KOPT-K1 (cell line): Measurements from ENCODE around the gene CRB3.

Source experiments
- H3K27ac ChIP-seq: fragments of 200-600 bp; sonication (generic); 2 replicates; pipeline ENCODE4 v1.5.1; 2016; ENCODE audit warnings: antibody characterized with exemption, mild to moderate bottlenecking, low read depth, low read length; ENCODE audit not compliant: poor library complexity, severe bottlenecking
- H3K36me3 ChIP-seq: fragments of 200-600 bp; sonication (generic); 2 replicates; pipeline ENCODE4 v1.5.1; 2017; ENCODE audit warnings: antibody characterized with exemption, mild to moderate bottlenecking, low read length, moderate library complexity; ENCODE audit not compliant: insufficient read depth
- H3K9me3 ChIP-seq: fragments of 200-600 bp; sonication (generic); 2 replicates; pipeline ENCODE4 v1.5.1; 2017; ENCODE audit warnings: antibody characterized with exemption, low read length, mild to moderate bottlenecking; ENCODE audit not compliant: insufficient read depth, poor library complexity, severe bottlenecking

Gene CRB3

GRCh38 chr19:6473647-6474046 is 9.6 kb downstream of the CRB3 start:
- Histone ChIP-seq H3K27ac (no peak overlapping the region), H3K36me3 (peaks cover 72% of the 10 kb centered on the region), H3K9me3 (peaks cover 4% of the 10 kb centered on the region)

GRCh38 chr19:6475321-6476108 is 11.4 kb downstream of the CRB3 start:
- Histone ChIP-seq H3K36me3 (peaks cover 64% of the 10 kb centered on the region), H3K9me3 (peaks cover 4% of the 10 kb centered on the region), H3K27ac (no peak overlapping the region)

- Histone ChIP-seq H3K36me3 (peaks cover 56% of the 10 kb centered on the region), H3K27ac (no peak overlapping the region)
These were observed 12.3 kb downstream of the CRB3 start for GRCh38 chr19:6476155-6476895.

GRCh38 chr19:6476896-6477431 is 12.9 kb downstream of the CRB3 start:
- Histone ChIP-seq H3K27ac (no peak overlapping the region), H3K9me3 (peaks cover 4% of the 10 kb centered on the region), H3K36me3 (peaks cover 54% of the 10 kb centered on the region)

More at GRCh38 chr19:6476155-6476895, 12.3 kb downstream of the CRB3 start:
- H3K9me3 ChIP-seq: peaks cover 4% of the 10 kb centered on the region

- Histone ChIP-seq H3K36me3 (peaks cover 48% of the 10 kb centered on the region), H3K9me3 (peaks cover 4% of the 10 kb centered on the region), H3K27ac (peak overlapping the region; percentile 29)
These were observed 14.7 kb downstream of the CRB3 start for GRCh38 chr19:6478815-6479214.

GRCh38 chr19:6479836-6480398 is 15.8 kb downstream of the CRB3 start:
- peaks cover 4% of the 10 kb centered on the region for H3K9me3 ChIP-seq
- peak overlapping the region; percentile 13 for H3K27ac ChIP-seq
- peaks cover 38% of the 10 kb centered on the region for H3K36me3 ChIP-seq

GRCh38 chr19:6480848-6481415 is 16.9 kb downstream of the CRB3 start:
- H3K9me3 ChIP-seq: peaks cover 4% of the 10 kb centered on the region
- peaks cover 28% of the 10 kb centered on the region for H3K36me3 ChIP-seq
- peak overlapping the region; percentile 93 for H3K27ac ChIP-seq

- no peaks in the 10 kb centered on the region for H3K9me3 ChIP-seq
- H3K36me3 ChIP-seq: peaks cover 20% of the 10 kb centered on the region
- peak within 1 kb of the TSS; percentile 93 for H3K27ac ChIP-seq
These were observed 17.7 kb downstream of the CRB3 start, which contains the start of gene DENND1C for GRCh38 chr19:6481541-6482342. Gene DENND1C (minus strand): TSS chr19:6481787. CDS start chr19:6481695, 92 bp downstream.

- Histone ChIP-seq H3K9me3 (no peaks in the 10 kb centered on the region), H3K27ac (peak overlapping the region; percentile 93), H3K36me3 (peaks cover 14% of the 10 kb centered on the region; the same call in 1 of the 2 replicates)
These were observed 18.2 kb downstream of the CRB3 start for GRCh38 chr19:6482343-6482686.

GRCh38 chr19:6483235-6483634 is 19.2 kb downstream of the CRB3 start:
- Histone ChIP-seq H3K9me3 (no peaks in the 10 kb centered on the region), H3K36me3 (peaks cover 13% of the 10 kb centered on the region; the same call in 1 of the 2 replicates), H3K27ac (peak overlapping the region; percentile 4)

GRCh38 chr19:6484230-6484629 is 20.2 kb downstream of the CRB3 start:
- Histone ChIP-seq H3K9me3 (no peaks in the 10 kb centered on the region), H3K36me3 (0 out of 2 replicates have a peak, but pooled peaks cover 3% of the 10 kb centered on the region), H3K27ac (no peak overlapping the region)

- Histone ChIP-seq H3K36me3 (no peaks in the 10 kb centered on the region), H3K27ac (no peak overlapping the region), H3K9me3 (no peaks in the 10 kb centered on the region)
These were observed 20.8 kb downstream of the CRB3 start for GRCh38 chr19:6484831-6485230.

- Histone ChIP-seq H3K36me3 (no peaks in the 10 kb centered on the region), H3K27ac (peak overlapping the region; percentile 48), H3K9me3 (peaks cover 7% of the 10 kb centered on the region)
These were observed 25.4 kb downstream of the CRB3 start for GRCh38 chr19:6489278-6490061.
